Mammary epithelial cell (primary cell): Measurements from ENCODE around the gene ANXA9.

ENCODE experiments used
- EZH2 ChIP-seq: IDR thresholded peaks from 2 replicates; pipeline ENCODE4 v1.6.1; 2012; ENCODE audit warnings: low read length, inconsistent platforms, borderline replicate concordance
- TF ChIP-seq, protein P1 (sequence below), 2 donors: IDR thresholded peaks in 1 of 2; conservative IDR thresholded peaks in 1 of 2; 2 replicates each; pipeline ENCODE4 v1.5.1; 2011 to 2012; ENCODE audit warnings: inconsistent platforms in 2 of 2, low read length in 2 of 2, mild to moderate bottlenecking in 2 of 2, control low read depth in 1 of 2, low read depth in 1 of 2; ENCODE audit not compliant: insufficient read depth in 1 of 2; ENCODE audit errors: extremely low read depth in 1 of 2

DNA sequence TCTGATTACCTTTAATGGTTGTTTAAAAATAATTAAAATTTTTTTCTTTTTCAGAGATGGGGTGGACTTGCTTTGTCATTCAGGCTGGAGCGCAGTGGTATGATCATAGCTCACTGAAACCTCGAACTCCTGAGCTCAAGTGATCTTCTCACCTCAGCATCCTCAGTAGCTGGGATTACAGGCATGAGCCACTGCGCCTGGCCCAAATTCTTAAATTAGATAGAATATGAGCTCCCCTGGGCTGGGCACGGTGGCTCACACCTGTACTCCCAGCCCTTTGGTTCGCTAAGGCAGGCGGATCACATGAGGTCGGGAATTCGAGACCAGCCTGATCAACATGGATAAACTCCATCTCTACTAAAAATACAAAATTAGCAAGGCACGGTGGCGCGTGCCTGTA, 24.4 kb upstream of the ANXA9 start:
- TF ChIP-seq, protein P1, sequence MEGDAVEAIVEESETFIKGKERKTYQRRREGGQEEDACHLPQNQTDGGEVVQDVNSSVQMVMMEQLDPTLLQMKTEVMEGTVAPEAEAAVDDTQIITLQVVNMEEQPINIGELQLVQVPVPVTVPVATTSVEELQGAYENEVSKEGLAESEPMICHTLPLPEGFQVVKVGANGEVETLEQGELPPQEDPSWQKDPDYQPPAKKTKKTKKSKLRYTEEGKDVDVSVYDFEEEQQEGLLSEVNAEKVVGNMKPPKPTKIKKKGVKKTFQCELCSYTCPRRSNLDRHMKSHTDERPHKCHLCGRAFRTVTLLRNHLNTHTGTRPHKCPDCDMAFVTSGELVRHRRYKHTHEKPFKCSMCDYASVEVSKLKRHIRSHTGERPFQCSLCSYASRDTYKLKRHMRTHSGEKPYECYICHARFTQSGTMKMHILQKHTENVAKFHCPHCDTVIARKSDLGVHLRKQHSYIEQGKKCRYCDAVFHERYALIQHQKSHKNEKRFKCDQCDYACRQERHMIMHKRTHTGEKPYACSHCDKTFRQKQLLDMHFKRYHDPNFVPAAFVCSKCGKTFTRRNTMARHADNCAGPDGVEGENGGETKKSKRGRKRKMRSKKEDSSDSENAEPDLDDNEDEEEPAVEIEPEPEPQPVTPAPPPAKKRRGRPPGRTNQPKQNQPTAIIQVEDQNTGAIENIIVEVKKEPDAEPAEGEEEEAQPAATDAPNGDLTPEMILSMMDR (conservative IDR thresholded peaks at IDR 0.05 in 1 of 2, IDR thresholded peaks at IDR 0.05 in 1 of 2; ENCODE audit: extremely low read depth in 1 of 2, insufficient read depth in 1 of 2, low read depth in 1 of 2, low read length in 2 of 2) = no peak
- TF ChIP-seq EZH2 = no peak
